Fibroblast of mammary gland (primary cell): ENCODE data around the gene LANCL3.
"Not testable (repeated sequence)": the region's sequence is repeated elsewhere in the genome, so short reads cannot be mapped to it uniquely, and the experiment has no call there.

Experiments
- DNase-seq: peaks from one replicate; pipeline ENCODE4 v3.0.0-alpha.2; 2010; ENCODE audit warnings: low read depth
- H3K4me3 ChIP-seq: 2 replicates; pipeline ENCODE4 v1.5.1; 2011; ENCODE audit warnings: low read depth, mild to moderate bottlenecking, low read length, moderate library complexity; ENCODE audit not compliant: control insufficient read depth
- CTCF ChIP-seq: conservative IDR thresholded peaks from 2 replicates; pipeline ENCODE4 v1.5.1; 2011; ENCODE audit warnings: low read depth, low read length, inconsistent platforms; ENCODE audit not compliant: control insufficient read depth, insufficient read depth

Gene LANCL3

GRCh38 chrX:37578045-37578444, 6.6 kb downstream of the LANCL3 start:
- no peak for TF ChIP-seq CTCF
- H3K4me3 ChIP-seq, result no peak overlapping the region
- DNase-seq, result peak; percentile 1

- DNase-seq, result no peak
- no peak overlapping the region for H3K4me3 ChIP-seq
- TF ChIP-seq CTCF, result no peak
These were observed 8.6 kb downstream of the LANCL3 start for GRCh38 chrX:37580080-37580479.

GRCh38 chrX:37587337-37587736, 15.9 kb downstream of the LANCL3 start:
- H3K4me3 ChIP-seq, DNase-seq: not testable (repeated sequence)

- DNase-seq, result no peak
- no peak overlapping the region for H3K4me3 ChIP-seq
- TF ChIP-seq CTCF, result no peak
These were observed 18.6 kb downstream of the LANCL3 start for GRCh38 chrX:37590047-37590446.

- no peak for DNase-seq
- no peak for TF ChIP-seq CTCF
- no peak overlapping the region for H3K4me3 ChIP-seq
These were observed 23.4 kb downstream of the LANCL3 start for GRCh38 chrX:37594755-37595382.

GRCh38 chrX:37599729-37600128, 28.3 kb downstream of the LANCL3 start:
- TF ChIP-seq CTCF, result no peak
- DNase-seq, result no peak
- no peak overlapping the region for H3K4me3 ChIP-seq

GRCh38 chrX:37603938-37604409, 32.5 kb downstream of the LANCL3 start:
- H3K4me3 ChIP-seq, result no peak overlapping the region
- no peak for TF ChIP-seq CTCF
- no peak for DNase-seq
